ENCODE results near the gene UBL4B.
A peak's percentile ranks its signal among the peaks of the same experiment; 100 is the strongest.

GRCh38 chr1:110112656-110113055, 413 bp downstream of the UBL4B start:
- peak; percentile 7 for TF ChIP-seq EZH2 (IDR thresholded peaks at IDR 0.05; ENCODE audit: borderline replicate concordance, low read depth, low read length, severe bottlenecking)
- TF ChIP-seq, protein P1, sequence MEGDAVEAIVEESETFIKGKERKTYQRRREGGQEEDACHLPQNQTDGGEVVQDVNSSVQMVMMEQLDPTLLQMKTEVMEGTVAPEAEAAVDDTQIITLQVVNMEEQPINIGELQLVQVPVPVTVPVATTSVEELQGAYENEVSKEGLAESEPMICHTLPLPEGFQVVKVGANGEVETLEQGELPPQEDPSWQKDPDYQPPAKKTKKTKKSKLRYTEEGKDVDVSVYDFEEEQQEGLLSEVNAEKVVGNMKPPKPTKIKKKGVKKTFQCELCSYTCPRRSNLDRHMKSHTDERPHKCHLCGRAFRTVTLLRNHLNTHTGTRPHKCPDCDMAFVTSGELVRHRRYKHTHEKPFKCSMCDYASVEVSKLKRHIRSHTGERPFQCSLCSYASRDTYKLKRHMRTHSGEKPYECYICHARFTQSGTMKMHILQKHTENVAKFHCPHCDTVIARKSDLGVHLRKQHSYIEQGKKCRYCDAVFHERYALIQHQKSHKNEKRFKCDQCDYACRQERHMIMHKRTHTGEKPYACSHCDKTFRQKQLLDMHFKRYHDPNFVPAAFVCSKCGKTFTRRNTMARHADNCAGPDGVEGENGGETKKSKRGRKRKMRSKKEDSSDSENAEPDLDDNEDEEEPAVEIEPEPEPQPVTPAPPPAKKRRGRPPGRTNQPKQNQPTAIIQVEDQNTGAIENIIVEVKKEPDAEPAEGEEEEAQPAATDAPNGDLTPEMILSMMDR (IDR thresholded peaks at IDR 0.05; ENCODE audit: extremely low read depth in 1 of 2, insufficient read depth in 1 of 2, low read depth in 1 of 2, low read length in 2 of 2), result no peak
- no peak for TF ChIP-seq FOS (IDR thresholded peaks at IDR 0.05; ENCODE audit: borderline replicate concordance, insufficient read depth, low read length)
- no peak for TF ChIP-seq POLR2A (IDR thresholded peaks at IDR 0.05; ENCODE audit: low read depth, low read length)
- TF ChIP-seq, protein P2, sequence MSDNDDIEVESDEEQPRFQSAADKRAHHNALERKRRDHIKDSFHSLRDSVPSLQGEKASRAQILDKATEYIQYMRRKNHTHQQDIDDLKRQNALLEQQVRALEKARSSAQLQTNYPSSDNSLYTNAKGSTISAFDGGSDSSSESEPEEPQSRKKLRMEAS (IDR thresholded peaks at IDR 0.05; ENCODE audit: insufficient read depth, insufficient read length), result no peak
- TF ChIP-seq POLR2AphosphoS5 (IDR thresholded peaks at IDR 0.05; ENCODE audit: insufficient read depth, low read depth, low read length), result no peak
- TF ChIP-seq JUN (IDR thresholded peaks at IDR 0.05; ENCODE audit: borderline replicate concordance, insufficient read depth, insufficient read length, low read depth), result no peak
- no peak for TF ChIP-seq GATA2 (IDR thresholded peaks at IDR 0.05; ENCODE audit: insufficient read depth, insufficient read length, low read depth, low read length)

Data from endothelial cell of umbilical vein (primary cell).